OCI-LY3 (cell line): ENCODE results near the gene SLC25A23.

ENCODE experiments used
- H2AFZ ChIP-seq: fragments of 200-600, 300-600 bp; shearing (Covaris generic); 2 replicates; pipeline ENCODE4 v1.6.0; 2014; ENCODE audit warnings: antibody characterized with exemption, low read depth, low read length
- H3K27ac ChIP-seq: fragments of 200-600, 300-600 bp; sonication (generic); 2 replicates; pipeline ENCODE4 v1.5.1; 2014; ENCODE audit warnings: mild to moderate bottlenecking, low read length, moderate library complexity, mixed read lengths
- H3K27me3 ChIP-seq: fragments of 200-600, 300-600 bp; sonication (generic); 2 replicates; pipeline ENCODE4 v1.6.1; 2014; ENCODE audit warnings: low read depth, low read length, mixed read lengths
- H3K36me3 ChIP-seq: fragments of 200-600, 300-600 bp; sonication (generic); replicated peaks from 2 replicates; pipeline ENCODE3; 2014; ENCODE audit warnings: low read depth, low read length, mixed read lengths
- H3K4me1 ChIP-seq: fragments of 300-600, 200-600 bp; sonication (generic); 2 replicates; pipeline ENCODE4 v1.6.1; 2014; ENCODE audit warnings: low read length, mixed read lengths
- H3K4me2 ChIP-seq: fragments of 200-600, 300-600 bp; sonication (generic); 2 replicates; pipeline ENCODE4 v1.6.1; 2014; ENCODE audit warnings: low read length, mixed read lengths
- H3K4me3 ChIP-seq: fragments of 300-600, 200-600 bp; sonication (generic); 2 replicates; pipeline ENCODE4 v1.5.1; 2014; ENCODE audit warnings: antibody characterized with exemption, mild to moderate bottlenecking, low read length, moderate library complexity
- H3K79me2 ChIP-seq: fragments of 300-600, 200-600 bp; shearing (Covaris generic); 2 replicates; pipeline ENCODE4 v1.6.1; 2014; ENCODE audit warnings: mild to moderate bottlenecking, low read length, mixed read lengths
- H3K9ac ChIP-seq: fragments of 300-600, 200-600 bp; shearing (Covaris generic); 2 replicates; pipeline ENCODE4 v1.6.0; 2014; ENCODE audit warnings: mild to moderate bottlenecking, low read length, moderate library complexity
- H3K9me3 ChIP-seq: fragments of 200-600, 300-600 bp; shearing (Covaris generic); 2 replicates; pipeline ENCODE4 v1.6.1; 2014; ENCODE audit warnings: low read length, mixed read lengths; ENCODE audit not compliant: insufficient read depth
- H4K20me1 ChIP-seq: fragments of 200-600, 300-600 bp; sonication (generic); 2 replicates; pipeline ENCODE4 v1.6.1; 2016; ENCODE audit warnings: low read length, mixed read lengths; ENCODE audit not compliant: insufficient read depth
- CTCF ChIP-seq: fragments of 200-600, 300-600 bp; sonication (generic); IDR thresholded peaks from 2 replicates; pipeline ENCODE4 v1.5.1; 2014; ENCODE audit warnings: antibody characterized with exemption, low read length, low read depth
- EZH2phosphoT487 ChIP-seq: fragments of 200-600 bp; shearing (Covaris generic); IDR thresholded peaks from 2 replicates; pipeline ENCODE4 v1.6.1; 2018; ENCODE audit warnings: antibody characterized with exemption, mixed run types, low read depth

SLC25A23 gene

GRCh38 chr19:6476896-6477431, 17.4 kb upstream of the SLC25A23 start:
- Histone ChIP-seq H3K27me3 (no peaks in the 10 kb centered on the region), H3K27ac (no peak overlapping the region), H3K79me2 (peaks cover 24% of the 10 kb centered on the region), H3K4me3 (no peak overlapping the region), H3K4me2 (no peak overlapping the region), H3K4me1 (peaks cover 7% of the 10 kb centered on the region), H3K36me3 (peaks cover 42% of the 10 kb centered on the region), H3K9me3 (no peaks in the 10 kb centered on the region), H3K9ac (no peak overlapping the region), H2AFZ (no peak overlapping the region), H4K20me1 (no peaks in the 10 kb centered on the region)
- TF ChIP-seq CTCF: no peak
- no peak for TF ChIP-seq EZH2phosphoT487

DNA sequence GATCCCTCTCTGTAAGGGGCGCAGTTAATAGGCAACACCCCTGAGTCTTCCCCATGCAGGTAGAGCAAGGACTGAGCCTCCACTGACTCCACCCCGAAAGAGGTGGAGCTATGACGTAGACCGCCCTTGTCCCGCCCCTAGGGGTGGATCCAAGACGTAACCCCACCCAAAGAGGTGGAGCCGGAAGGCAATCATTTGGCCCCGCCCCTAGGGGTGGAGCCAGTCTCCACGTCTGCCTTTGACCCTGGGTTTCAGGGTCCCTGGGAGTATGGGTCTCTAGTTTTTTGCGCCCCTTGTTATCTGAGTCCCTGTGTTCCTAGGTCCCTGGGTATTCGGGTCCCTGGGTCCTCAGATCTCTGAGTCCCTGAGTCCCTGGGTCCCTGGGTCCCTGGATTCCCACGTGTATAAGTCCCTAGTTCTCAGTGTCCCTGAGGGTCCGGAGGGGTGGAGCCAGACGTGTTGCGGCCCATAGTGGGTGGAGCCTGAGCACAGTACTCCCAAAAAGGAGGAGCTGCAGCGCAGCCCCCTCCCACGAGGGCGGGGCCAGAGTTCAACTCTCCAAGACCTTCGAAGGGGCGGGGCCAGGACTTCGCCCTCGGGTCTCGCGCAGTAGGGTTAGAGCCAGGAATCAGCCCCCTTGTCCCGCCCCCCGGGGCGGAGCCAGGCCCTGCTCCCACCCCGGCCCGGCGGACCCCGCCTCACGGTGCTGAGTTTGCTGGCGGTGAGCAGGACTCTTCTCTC, 16.7 kb upstream of the SLC25A23 start:
- no peaks in the 10 kb centered on the region for H3K27me3 ChIP-seq
- no peaks in the 10 kb centered on the region for H3K9me3 ChIP-seq
- no peak overlapping the region for H2AFZ ChIP-seq
- H3K36me3 ChIP-seq: peaks cover 42% of the 10 kb centered on the region
- no peak overlapping the region for H3K27ac ChIP-seq
- peaks cover 17% of the 10 kb centered on the region for H3K79me2 ChIP-seq
- no peak overlapping the region for H3K4me2 ChIP-seq
- H3K9ac ChIP-seq: no peak overlapping the region
- H3K4me3 ChIP-seq: no peak overlapping the region
- TF ChIP-seq EZH2phosphoT487 (no peak), CTCF (no peak)
- peaks cover 4% of the 10 kb centered on the region; the same call in 1 of the 2 replicates for H3K4me1 ChIP-seq
- no peaks in the 10 kb centered on the region for H4K20me1 ChIP-seq

GRCh38 chr19:6475321-6476108, 15.9 kb upstream of the SLC25A23 start:
- TF ChIP-seq CTCF (no peak), EZH2phosphoT487 (no peak)
- H3K36me3 ChIP-seq: peaks cover 46% of the 10 kb centered on the region
- H2AFZ ChIP-seq: no peak overlapping the region
- H3K9me3 ChIP-seq: no peaks in the 10 kb centered on the region
- no peaks in the 10 kb centered on the region; the same call in 1 of the 2 replicates for H3K4me1 ChIP-seq
- H4K20me1 ChIP-seq: no peaks in the 10 kb centered on the region
- no peak overlapping the region for H3K4me2 ChIP-seq
- no peak overlapping the region for H3K9ac ChIP-seq
- no peak overlapping the region for H3K27ac ChIP-seq
- peaks cover 9% of the 10 kb centered on the region for H3K79me2 ChIP-seq
- H3K4me3 ChIP-seq: no peak overlapping the region
- H3K27me3 ChIP-seq: no peaks in the 10 kb centered on the region

DNA sequence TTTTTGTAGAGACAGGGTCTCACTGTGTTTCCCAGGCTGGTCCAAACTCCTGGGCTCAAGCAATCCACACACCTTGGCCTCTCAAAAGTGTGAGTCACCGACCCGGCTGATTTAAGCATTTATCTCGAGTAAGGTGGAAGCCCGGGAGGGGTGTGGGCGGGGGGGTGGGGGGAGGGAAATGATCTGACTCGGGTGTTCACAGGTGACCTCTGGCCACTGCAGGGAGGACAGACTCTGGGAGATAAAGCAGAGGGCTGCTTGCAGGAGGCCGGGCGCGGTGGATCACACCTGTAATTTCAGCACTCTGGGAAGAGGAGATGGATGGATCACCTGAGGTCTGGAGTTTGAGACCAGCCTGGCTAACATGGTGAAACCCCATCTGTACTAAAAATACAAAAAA, 14.1 kb upstream of the SLC25A23 start:
- no peaks in the 10 kb centered on the region; the same call in 1 of the 2 replicates for H3K79me2 ChIP-seq
- TF ChIP-seq CTCF (no peak), EZH2phosphoT487 (no peak)
- no peaks in the 10 kb centered on the region for H3K27me3 ChIP-seq
- H2AFZ ChIP-seq: no peak overlapping the region
- no peak overlapping the region for H3K9ac ChIP-seq
- no peak overlapping the region for H3K4me2 ChIP-seq
- H3K36me3 ChIP-seq: peaks cover 50% of the 10 kb centered on the region
- H3K4me1 ChIP-seq: no peaks in the 10 kb centered on the region
- no peak overlapping the region for H3K4me3 ChIP-seq
- H4K20me1 ChIP-seq: no peaks in the 10 kb centered on the region
- no peaks in the 10 kb centered on the region for H3K9me3 ChIP-seq
- no peak overlapping the region for H3K27ac ChIP-seq
